Fibroblast of lung (primary cell): ENCODE measurements around the gene STXBP4.

Source experiments
- EZH2 ChIP-seq: IDR thresholded peaks from 2 replicates; pipeline ENCODE4 v1.5.1; 2012; ENCODE audit warnings: low read length, control low read depth, mild to moderate bottlenecking; ENCODE audit errors: missing control alignments
- TF ChIP-seq, protein P1 (sequence below), 2 donors: IDR thresholded peaks in 1 of 2; conservative IDR thresholded peaks in 1 of 2; 1 replicate in 1 of 2; 2 replicates in 1 of 2; pipeline ENCODE4 v1.5.1; 2011 to 2012; ENCODE audit warnings: low read length in 2 of 2, control low read depth in 1 of 2, inconsistent platforms in 1 of 2, low read depth in 1 of 2, mild to moderate bottlenecking in 1 of 2

DNA sequence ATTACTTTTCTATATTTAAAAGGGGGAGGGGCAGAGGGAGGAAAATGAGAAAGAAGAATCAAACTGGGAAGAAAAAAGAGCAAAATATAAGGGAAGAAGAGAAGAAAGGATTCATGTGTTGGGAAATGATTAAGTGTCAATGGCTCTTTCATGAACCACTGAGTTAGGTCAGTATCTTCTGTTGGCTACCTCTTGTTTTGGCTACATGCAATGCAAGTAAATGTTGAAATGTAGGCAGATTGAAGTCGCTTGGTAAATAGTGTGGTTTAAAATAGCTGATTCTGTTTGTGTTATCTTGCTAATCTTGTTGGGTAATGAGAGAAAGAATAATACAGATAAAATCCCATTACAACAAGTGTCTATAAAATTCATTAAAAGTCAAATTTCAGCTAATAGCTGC lies 27.3 kb upstream of the STXBP4 start:
- no peak for TF ChIP-seq EZH2
- TF ChIP-seq, protein P1, sequence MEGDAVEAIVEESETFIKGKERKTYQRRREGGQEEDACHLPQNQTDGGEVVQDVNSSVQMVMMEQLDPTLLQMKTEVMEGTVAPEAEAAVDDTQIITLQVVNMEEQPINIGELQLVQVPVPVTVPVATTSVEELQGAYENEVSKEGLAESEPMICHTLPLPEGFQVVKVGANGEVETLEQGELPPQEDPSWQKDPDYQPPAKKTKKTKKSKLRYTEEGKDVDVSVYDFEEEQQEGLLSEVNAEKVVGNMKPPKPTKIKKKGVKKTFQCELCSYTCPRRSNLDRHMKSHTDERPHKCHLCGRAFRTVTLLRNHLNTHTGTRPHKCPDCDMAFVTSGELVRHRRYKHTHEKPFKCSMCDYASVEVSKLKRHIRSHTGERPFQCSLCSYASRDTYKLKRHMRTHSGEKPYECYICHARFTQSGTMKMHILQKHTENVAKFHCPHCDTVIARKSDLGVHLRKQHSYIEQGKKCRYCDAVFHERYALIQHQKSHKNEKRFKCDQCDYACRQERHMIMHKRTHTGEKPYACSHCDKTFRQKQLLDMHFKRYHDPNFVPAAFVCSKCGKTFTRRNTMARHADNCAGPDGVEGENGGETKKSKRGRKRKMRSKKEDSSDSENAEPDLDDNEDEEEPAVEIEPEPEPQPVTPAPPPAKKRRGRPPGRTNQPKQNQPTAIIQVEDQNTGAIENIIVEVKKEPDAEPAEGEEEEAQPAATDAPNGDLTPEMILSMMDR (conservative IDR thresholded peaks at IDR 0.05 in 1 of 2, IDR thresholded peaks at IDR 0.05 in 1 of 2; ENCODE audit: low read depth in 1 of 2, low read length in 2 of 2) = no peak
